ENCODE measurements around the gene P2RY12. TPM values are rescaled to one million over a fixed set of nuclear protein-coding genes. Genes with fewer than 3 reads are reported as not detected.

P2RY12 gene
- total and polyA plus RNA-seq, 2 of the 8 experiments (the other 6 are each of a cell fraction or from before 2014, with no cell fraction given): not detected

GRCh38 chr3:151410891-151411559, 26.5 kb upstream of the P2RY12 start (continued):
- no peak for TF ChIP-seq RFX5 (IDR thresholded peaks at IDR 0.05; ENCODE audit: borderline replicate concordance, low read depth, low read length)
- no peak for TF ChIP-seq RAD21 (IDR thresholded peaks at IDR 0.05 in 1 of 2, conservative IDR thresholded peaks at IDR 0.05 in 1 of 2; ENCODE audit: low read depth in 2 of 2, low read length in 2 of 2)
- TF ChIP-seq ZNF274 (IDR thresholded peaks at IDR 0.05; ENCODE audit: borderline replicate concordance, extremely low read depth, low read length): no peak
- TF ChIP-seq POLR2AphosphoS5 (IDR thresholded peaks at IDR 0.05; ENCODE audit: low read depth, low read length): no peak
- TF ChIP-seq CHD2 (IDR thresholded peaks at IDR 0.05; ENCODE audit: low read length): no peak
- no peak for TF ChIP-seq SIRT6 (IDR thresholded peaks at IDR 0.05; ENCODE audit: low read length)
- TF ChIP-seq CREB1 (IDR thresholded peaks at IDR 0.05): no peak
- no peak for TF ChIP-seq KDM1A (IDR thresholded peaks at IDR 0.05; ENCODE audit: borderline replicate concordance, low read length)

All from H1 (cell line).